GM12878 (cell line): ENCODE data around the gene ADPRHL1. TPM values are rescaled to one million over a fixed set of nuclear protein-coding genes. Genes with fewer than 3 reads are reported as not detected.
A peak's percentile ranks its signal among the peaks of the same experiment; 100 is the strongest.
"Not testable (repeated sequence)": the region's sequence is repeated elsewhere in the genome, so short reads cannot be mapped to it uniquely, and the experiment has no call there.

Experiments
- ATAC-seq: fragments of 200-7000 bp; cut with Tn5 transposase; 3 replicates; pipeline ENCODE4 v1.9.1; 2020; ENCODE audit warnings: mild to moderate bottlenecking, moderate library complexity
- BruUV-seq: library from RNA; stranded (reverse); fragments of 400-500 nt; replicated peaks from 2 replicates; lab custom pipeline; 2021; lab: Mats Ljungman, UMichigan
- CTCF ChIA-PET: fragments of 300-600 bp; sonication (Branson Sonifier 250); formaldehyde crosslinking; extraction: SDS; loops from one replicate; lab custom pipeline; 2021; ENCODE audit warnings: inconsistent platforms; lab: Yijun Ruan, JAX
- POLR2A ChIA-PET: fragments of 350-600 bp; formaldehyde crosslinking; extraction: SDS; loops from one replicate; lab custom pipeline; 2021; ENCODE audit warnings: inconsistent platforms; lab: Charles Lee
- RAD21 ChIA-PET: fragments of 300-600 bp; sonication (Branson Sonifier 250); formaldehyde crosslinking; loops from one replicate; lab custom pipeline; 2023; ENCODE audit warnings: antibody characterized with exemption; ENCODE audit not compliant: unreplicated experiment; lab: Charles Lee
- SMC1A ChIA-PET: fragments of 300-600 bp; sonication (Branson Sonifier 250); formaldehyde crosslinking; loops from one replicate; lab custom pipeline; 2023; ENCODE audit not compliant: unreplicated experiment, uncharacterized antibody; lab: Charles Lee
- DNase-seq: peaks from one replicate; pipeline ENCODE4 v3.0.0-alpha.2; 2011; ENCODE audit warnings: low read depth, low spot score
- FAIRE-seq: peaks from 3 replicates; lab custom pipeline; 2011; peaks lifted over from hg19 to GRCh38; lab: Jason Lieb, UNC
- H2AFZ ChIP-seq: 2 replicates; pipeline ENCODE4 v1.6.0; 2011; ENCODE audit warnings: low read depth, low read length, control low read depth; ENCODE audit not compliant: control insufficient read depth
- H3K27ac ChIP-seq: 2 replicates; pipeline ENCODE4 v1.5.1; 2011; ENCODE audit warnings: control low read depth; ENCODE audit not compliant: control insufficient read depth, insufficient read depth
- H3K27me3 ChIP-seq, 2 experiments: replicated peaks in 1 of 2; 2 replicates each; pipeline versions ENCODE4 v1.6.0 to v1.6.1; 2011; ENCODE audit warnings: low read length in 1 of 2; ENCODE audit not compliant: control insufficient read depth in 2 of 2, insufficient read depth in 2 of 2
- H3K36me3 ChIP-seq, 2 experiments: 2 replicates each; pipeline ENCODE4 v1.5.1; 2011; ENCODE audit warnings: low read length in 1 of 2; ENCODE audit not compliant: control insufficient read depth in 2 of 2, insufficient read depth in 2 of 2
- H3K4me1 ChIP-seq: 2 replicates; pipeline ENCODE4 v1.6.1; 2011; ENCODE audit warnings: mild to moderate bottlenecking, low read length, moderate library complexity, mixed read lengths; ENCODE audit not compliant: control insufficient read depth, insufficient read depth
- H3K4me2 ChIP-seq: 2 replicates; pipeline ENCODE4 v1.6.0; 2011; ENCODE audit warnings: control low read depth; ENCODE audit not compliant: control insufficient read depth, insufficient read depth
- H3K4me3 ChIP-seq: fragments of 200-600 bp; sonication (generic); 2 replicates; pipeline ENCODE4 v1.5.1; 2016
- H3K79me2 ChIP-seq: 2 replicates; pipeline ENCODE4 v1.6.0; 2011; ENCODE audit warnings: low read length; ENCODE audit not compliant: control insufficient read depth, insufficient read depth
- H3K9ac ChIP-seq: 2 replicates; pipeline ENCODE4 v1.8.0; 2011; ENCODE audit warnings: low read length, control low read depth, mixed read lengths; ENCODE audit not compliant: control insufficient read depth, insufficient read depth
- H3K9me3 ChIP-seq: replicated peaks from 3 replicates; pipeline ENCODE4 v1.5.1; 2011; ENCODE audit warnings: mild to moderate bottlenecking, low read length; ENCODE audit not compliant: control insufficient read depth, insufficient read depth
- H4K20me1 ChIP-seq: 2 replicates; pipeline ENCODE4 v1.6.0; 2011; ENCODE audit not compliant: control insufficient read depth, insufficient read depth
- CREM ChIP-seq: IDR thresholded peaks from 2 replicates; pipeline ENCODE4 v1.6.1; 2014; ENCODE audit warnings: antibody characterized with exemption, low read depth
- CTCF ChIP-seq, 3 experiments: IDR thresholded peaks in 2 of 3; conservative IDR thresholded peaks in 1 of 3; 2 replicates each; pipeline ENCODE4 v1.5.1; 2011; ENCODE audit warnings: low read depth in 3 of 3, low read length in 3 of 3, mild to moderate bottlenecking in 3 of 3, control low read depth in 2 of 3, moderate library complexity in 2 of 3, inconsistent platforms in 1 of 3, mixed read lengths in 1 of 3; ENCODE audit not compliant: control insufficient read depth in 2 of 3, insufficient read depth in 1 of 3; ENCODE audit errors: extremely low read depth in 1 of 3
- RAD21 ChIP-seq: IDR thresholded peaks from 2 replicates; pipeline ENCODE4 v1.6.1; 2011; ENCODE audit warnings: mild to moderate bottlenecking, low read depth, low read length, moderate library complexity; ENCODE audit not compliant: insufficient read depth
- WGBS: methylation state at CpG from one replicate; pipeline ENCODE4 v1.1.6; 2016; ENCODE audit warnings: low lambda C conversion rate; ENCODE audit not compliant: insufficient replicate concordance, insufficient coverage; ENCODE audit errors: missing lambda C conversion rate; 5-methylcytosine and 5-hydroxymethylcytosine counted together
- in situ Hi-C: fragments of 300-500 bp; cut with MboI; formaldehyde crosslinking; loops from 9 replicates; pipeline ENCODE4 v1.14.3; 2018; ENCODE audit warnings: mixed read lengths
- intact Hi-C: fragments of 100-400 bp; cut with micrococcal nuclease; formaldehyde crosslinking; loops from one replicate; pipeline ENCODE4 v1.14.2; 2022; ENCODE audit not compliant: unreplicated experiment
- polyA plus RNA-seq, 11 experiments: library from polyadenylated mRNA; depleted of rRNA in 4 of 11; unstranded in 6 of 11; stranded (reverse) in 5 of 11; fragments of >200 nt; fragmentation: Nextera tagmentation in 4 of 11; fragmentation: Illumina TruSeq in 1 of 11; extraction: Ambion mirVana in 4 of 11; extraction: Trizol in 1 of 11; gene quantifications; 1 replicate in 1 of 11; 2 replicates in 10 of 11; pipeline versions ENCODE4 v1.2.1 to v1.2.3, GENCODE V29; 2011 to 2016; ENCODE audit warnings: inconsistent platforms in 2 of 11, missing spikeins in 2 of 11, low read depth in 1 of 11
- total RNA-seq, 4 experiments: library from RNA; depleted of rRNA in 3 of 4; stranded (reverse); fragments of >200 nt in 3 of 4; fragmentation: Illumina TruSeq in 1 of 4; extraction: Trizol in 1 of 4; gene quantifications; 2 replicates each; pipeline versions ENCODE4 v1.2.1 to v1.2.3, GENCODE V29; 2013 to 2021

The ADPRHL1 gene
- total and polyA plus RNA-seq, 10 of the 15 experiments (the other 5 are each of a cell fraction or from before 2014, with no cell fraction given), result 0.05 to 1.9 (median 1.0) TPM

- CTCF ChIA-PET, result interaction anchor here (0.7 to 1.8 kb wide), 6 partner anchors 16 to 508 kb away, joined by 3 to 9 read pairs (median 4); no protein-coding TSS in a partner anchor
These were observed 2.2 kb downstream of the ADPRHL1 start for GRCh38 chr13:113450861-113451620.

DNA sequence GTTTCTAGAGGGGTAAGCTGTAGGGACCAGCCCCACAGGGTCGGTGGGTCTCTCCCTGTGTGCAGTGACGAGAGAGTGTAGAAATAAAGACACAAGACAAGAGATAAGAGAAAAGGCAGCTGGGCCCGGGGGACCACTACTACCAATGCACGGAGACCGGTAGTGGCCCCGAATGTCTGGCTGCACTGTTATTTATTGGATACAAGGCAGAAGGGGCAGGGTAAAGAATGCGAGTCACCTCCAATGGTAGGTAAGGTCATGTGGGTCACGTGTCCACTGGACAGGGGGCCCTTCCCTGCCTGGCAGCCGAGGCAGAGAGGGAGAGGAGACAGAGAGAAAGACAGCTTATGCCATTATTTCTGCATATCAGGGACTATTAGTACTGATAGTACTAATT, 2.9 kb downstream of the ADPRHL1 start:
- H3K27me3 ChIP-seq, SMC1A ChIA-PET, RAD21 ChIA-PET, H3K27ac ChIP-seq, FAIRE-seq, DNase-seq, BruUV-seq, in situ Hi-C loops, H3K4me3 ChIP-seq, H3K4me2 ChIP-seq, H2AFZ ChIP-seq, H4K20me1 ChIP-seq, H3K9ac ChIP-seq, H3K4me1 ChIP-seq, H3K79me2 ChIP-seq, H3K9me3 ChIP-seq, H3K36me3 ChIP-seq, ATAC-seq: not testable (repeated sequence)
- POLR2A ChIA-PET, result interaction anchor here (1.1 kb wide), 1 partner anchor 43 kb away, joined by 4 read pairs; no protein-coding TSS in a partner anchor
- CTCF ChIA-PET, result interaction anchor here (0.9 to 1.6 kb wide), 2 partner anchors 48 to 112 kb away, joined by 3 to 4 read pairs; no protein-coding TSS in a partner anchor
- intact Hi-C loops, result loop anchor here (5.0 kb wide), 1 partner anchor 508 kb away; no protein-coding TSS in a partner anchor
- WGBS, result 82% methylated on average over 9 of the region's 9 CpGs

More at GRCh38 chr13:113450861-113451620, 2.2 kb downstream of the ADPRHL1 start:
- not testable (repeated sequence) for FAIRE-seq, H3K36me3 ChIP-seq, H3K4me1 ChIP-seq, BruUV-seq, H2AFZ ChIP-seq, H3K27me3 ChIP-seq, H3K79me2 ChIP-seq, H3K9ac ChIP-seq, DNase-seq, H3K27ac ChIP-seq, H3K9me3 ChIP-seq, H4K20me1 ChIP-seq, ATAC-seq, H3K4me3 ChIP-seq
- POLR2A ChIA-PET, result interaction anchor here (0.6 kb wide), 1 partner anchor 17 kb away, joined by 7 read pairs; no protein-coding TSS in a partner anchor
- 52% methylated on average over 18 of the region's 19 CpGs for WGBS
- SMC1A ChIA-PET, result interaction anchor here (0.7 to 1.9 kb wide), 2 partner anchors 12 to 64 kb away, joined by 3 to 4 read pairs; no protein-coding TSS in a partner anchor
- RAD21 ChIA-PET, result interaction anchor here (0.7 to 0.9 kb wide), 3 partner anchors 39 to 508 kb away, joined by 3 to 4 read pairs (median 4); no protein-coding TSS in a partner anchor
- TF ChIP-seq CTCF (IDR thresholded peaks at IDR 0.05 in 2 of 3, conservative IDR thresholded peaks at IDR 0.05 in 1 of 3; ENCODE audit: control insufficient read depth in 2 of 3, extremely low read depth in 1 of 3, insufficient read depth in 1 of 3, low read depth in 3 of 3, low read length in 3 of 3) (peak in 2 of 3 experiments; percentile 12 to 29; a peak in 3 of 6 replicates), RAD21 (peak; percentile 49), CREM (0 out of 2 replicates have a peak, but pooled peaks have one; percentile 30)
- TF ChIP-seq, all 136 proteins: peak for 3; not testable (repeated sequence) for 133
- intact Hi-C loops, result loop anchor here (5.0 kb wide), 1 partner anchor 509 kb away; no protein-coding TSS in a partner anchor
- in situ Hi-C loops, H3K4me2 ChIP-seq: not testable (repeated sequence)
